Neural cell (in vitro differentiated cells): Measurements from ENCODE around the gene TMEM255B. TPM values are rescaled to one million over a fixed set of nuclear protein-coding genes. Genes with fewer than 3 reads are reported as not detected.
"Not testable (repeated sequence)": the region's sequence is repeated elsewhere in the genome, so short reads cannot be mapped to it uniquely, and the experiment has no call there.

Experiments used
- H2AFZ ChIP-seq: fragments of 200-600, 300-800 bp; sonication (generic), shearing (Covaris generic); 2 replicates; pipeline ENCODE4 v1.6.0; 2014; ENCODE audit warnings: low read depth, mild to moderate bottlenecking, antibody characterized with exemption, low read length, moderate library complexity
- H3F3A ChIP-seq: fragments of 200-600 bp; shearing (Covaris generic); 2 replicates; pipeline ENCODE4 v1.6.1; 2016; ENCODE audit warnings: mild to moderate bottlenecking, moderate library complexity, mixed read lengths, antibody characterized with exemption, low read length; ENCODE audit not compliant: insufficient read depth, poor library complexity, severe bottlenecking
- H3K27ac ChIP-seq: fragments of 200-600, 300-800 bp; sonication (generic), shearing (Covaris generic); 2 replicates; pipeline ENCODE4 v1.5.1; 2014; ENCODE audit warnings: mild to moderate bottlenecking, low read length, moderate library complexity
- H3K27me3 ChIP-seq: fragments of 300-800, 200-600 bp; sonication (generic), shearing (Covaris generic); 2 replicates; pipeline ENCODE4 v1.6.0; 2014; ENCODE audit warnings: mild to moderate bottlenecking, low read depth, low read length, moderate library complexity; ENCODE audit not compliant: insufficient read depth
- H3K36me3 ChIP-seq: fragments of 300-800, 200-600 bp; sonication (generic), shearing (Covaris generic); 2 replicates; pipeline ENCODE4 v1.5.1; 2014; ENCODE audit warnings: mild to moderate bottlenecking, antibody characterized with exemption, low read length, moderate library complexity; ENCODE audit not compliant: insufficient read depth
- H3K4me2 ChIP-seq: fragments of 300-800, 200-600 bp; sonication (generic), shearing (Covaris generic); 2 replicates; pipeline ENCODE4 v1.6.0; 2014; ENCODE audit warnings: mild to moderate bottlenecking, low read length
- H3K4me3 ChIP-seq: fragments of 300-800, 200-600 bp; sonication (generic), shearing (Covaris generic); 2 replicates; pipeline ENCODE4 v1.5.1; 2014; ENCODE audit warnings: mild to moderate bottlenecking, low read length, moderate library complexity
- H3K79me2 ChIP-seq: fragments of 200-600 bp; shearing (Covaris generic); replicated peaks from 2 replicates; pipeline ENCODE4 v1.6.0; 2014; ENCODE audit warnings: mild to moderate bottlenecking, low read length, moderate library complexity; ENCODE audit not compliant: insufficient read depth
- H3K9ac ChIP-seq: fragments of 300-800, 200-600 bp; sonication (generic), shearing (Covaris generic); 2 replicates; pipeline ENCODE4 v1.6.1; 2016; ENCODE audit warnings: mild to moderate bottlenecking, low read length, mixed read lengths
- H3K9me2 ChIP-seq: fragments of 200-600 bp; shearing (Covaris generic); 2 replicates; pipeline ENCODE4 v1.6.1; 2016; ENCODE audit warnings: mild to moderate bottlenecking, low read length, mixed read lengths; ENCODE audit not compliant: insufficient read depth
- H3K9me3 ChIP-seq: fragments of 200-600, 300-800 bp; sonication (generic), shearing (Covaris generic); 2 replicates; pipeline ENCODE4 v1.6.1; 2016; ENCODE audit warnings: mild to moderate bottlenecking, mixed run types, low read length, moderate library complexity, mixed read lengths
- H4K20me1 ChIP-seq: fragments of 200-600 bp; shearing (Covaris generic); 2 replicates; pipeline ENCODE4 v1.6.1; 2016; ENCODE audit warnings: mild to moderate bottlenecking, mixed run types; ENCODE audit not compliant: insufficient read depth
- EP300 ChIP-seq: fragments of 450-650 bp; conservative IDR thresholded peaks from 2 replicates; pipeline ENCODE4 v1.6.1; 2014; ENCODE audit warnings: antibody characterized with exemption, mild to moderate bottlenecking, moderate library complexity; ENCODE audit not compliant: poor library complexity, severe bottlenecking
- EZH2 ChIP-seq: fragments of 200-600, 300-800 bp; shearing (Covaris generic), sonication (generic); IDR thresholded peaks from 2 replicates; pipeline ENCODE4 v1.6.1; 2014; ENCODE audit warnings: antibody characterized with exemption, low read length, borderline replicate concordance, mild to moderate bottlenecking; ENCODE audit not compliant: insufficient read depth, poor library complexity, severe bottlenecking
- MXI1 ChIP-seq: fragments of 450-650 bp; conservative IDR thresholded peaks from 2 replicates; pipeline ENCODE4 v1.6.1; 2014; ENCODE audit warnings: antibody characterized with exemption, mild to moderate bottlenecking; ENCODE audit not compliant: poor library complexity, severe bottlenecking
- POLR2AphosphoS5 ChIP-seq: IDR thresholded peaks from 2 replicates; pipeline ENCODE4 v1.6.1; 2012
- RAD21 ChIP-seq: fragments of 450-650 bp; conservative IDR thresholded peaks from 2 replicates; pipeline ENCODE4 v1.6.1; 2014; ENCODE audit warnings: antibody characterized with exemption, mild to moderate bottlenecking, moderate library complexity
- SMC3 ChIP-seq: fragments of 450-650 bp; conservative IDR thresholded peaks from 2 replicates; pipeline ENCODE4 v1.6.1; 2014; ENCODE audit warnings: antibody characterized with exemption, mild to moderate bottlenecking, moderate library complexity; ENCODE audit not compliant: poor library complexity
- TAF1 ChIP-seq: IDR thresholded peaks from 2 replicates; pipeline ENCODE4 v1.6.1; 2012; ENCODE audit warnings: low read depth
- polyA plus RNA-seq: library from polyadenylated mRNA; depleted of rRNA; stranded (reverse); fragments of >200 nt; gene quantifications from 2 replicates; pipeline ENCODE4 v1.2.3, GENCODE V29; 2014
- TF ChIP-seq, protein P1 (sequence below): IDR thresholded peaks from 2 replicates; pipeline ENCODE4 v1.6.1; 2012; ENCODE audit warnings: borderline replicate concordance
- TF ChIP-seq, protein P2 (sequence below): fragments of 450-650 bp; IDR thresholded peaks from 2 replicates; pipeline ENCODE4 v1.5.1; 2014; ENCODE audit warnings: antibody characterized with exemption, mild to moderate bottlenecking, moderate library complexity; ENCODE audit not compliant: poor library complexity, severe bottlenecking

TMEM255B gene
- polyA plus RNA-seq, 1 donor from 2014 or later = not detected

- not testable (repeated sequence) for H3K27ac ChIP-seq
Observed at GRCh38 chr13:113795362-113795761, 36.3 kb downstream of the TMEM255B start.

GRCh38 chr13:113796211-113796963 lies 37.4 kb downstream of the TMEM255B start:
- no peak overlapping the region for H2AFZ ChIP-seq
- TF ChIP-seq SMC3 (no peak), TAF1 (no peak), EZH2 (no peak), MXI1 (no peak), RAD21 (no peak), EP300 (no peak), POLR2AphosphoS5 (no peak)
- TF ChIP-seq, protein P1, sequence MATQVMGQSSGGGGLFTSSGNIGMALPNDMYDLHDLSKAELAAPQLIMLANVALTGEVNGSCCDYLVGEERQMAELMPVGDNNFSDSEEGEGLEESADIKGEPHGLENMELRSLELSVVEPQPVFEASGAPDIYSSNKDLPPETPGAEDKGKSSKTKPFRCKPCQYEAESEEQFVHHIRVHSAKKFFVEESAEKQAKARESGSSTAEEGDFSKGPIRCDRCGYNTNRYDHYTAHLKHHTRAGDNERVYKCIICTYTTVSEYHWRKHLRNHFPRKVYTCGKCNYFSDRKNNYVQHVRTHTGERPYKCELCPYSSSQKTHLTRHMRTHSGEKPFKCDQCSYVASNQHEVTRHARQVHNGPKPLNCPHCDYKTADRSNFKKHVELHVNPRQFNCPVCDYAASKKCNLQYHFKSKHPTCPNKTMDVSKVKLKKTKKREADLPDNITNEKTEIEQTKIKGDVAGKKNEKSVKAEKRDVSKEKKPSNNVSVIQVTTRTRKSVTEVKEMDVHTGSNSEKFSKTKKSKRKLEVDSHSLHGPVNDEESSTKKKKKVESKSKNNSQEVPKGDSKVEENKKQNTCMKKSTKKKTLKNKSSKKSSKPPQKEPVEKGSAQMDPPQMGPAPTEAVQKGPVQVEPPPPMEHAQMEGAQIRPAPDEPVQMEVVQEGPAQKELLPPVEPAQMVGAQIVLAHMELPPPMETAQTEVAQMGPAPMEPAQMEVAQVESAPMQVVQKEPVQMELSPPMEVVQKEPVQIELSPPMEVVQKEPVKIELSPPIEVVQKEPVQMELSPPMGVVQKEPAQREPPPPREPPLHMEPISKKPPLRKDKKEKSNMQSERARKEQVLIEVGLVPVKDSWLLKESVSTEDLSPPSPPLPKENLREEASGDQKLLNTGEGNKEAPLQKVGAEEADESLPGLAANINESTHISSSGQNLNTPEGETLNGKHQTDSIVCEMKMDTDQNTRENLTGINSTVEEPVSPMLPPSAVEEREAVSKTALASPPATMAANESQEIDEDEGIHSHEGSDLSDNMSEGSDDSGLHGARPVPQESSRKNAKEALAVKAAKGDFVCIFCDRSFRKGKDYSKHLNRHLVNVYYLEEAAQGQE = no peak
- TF ChIP-seq, protein P2, sequence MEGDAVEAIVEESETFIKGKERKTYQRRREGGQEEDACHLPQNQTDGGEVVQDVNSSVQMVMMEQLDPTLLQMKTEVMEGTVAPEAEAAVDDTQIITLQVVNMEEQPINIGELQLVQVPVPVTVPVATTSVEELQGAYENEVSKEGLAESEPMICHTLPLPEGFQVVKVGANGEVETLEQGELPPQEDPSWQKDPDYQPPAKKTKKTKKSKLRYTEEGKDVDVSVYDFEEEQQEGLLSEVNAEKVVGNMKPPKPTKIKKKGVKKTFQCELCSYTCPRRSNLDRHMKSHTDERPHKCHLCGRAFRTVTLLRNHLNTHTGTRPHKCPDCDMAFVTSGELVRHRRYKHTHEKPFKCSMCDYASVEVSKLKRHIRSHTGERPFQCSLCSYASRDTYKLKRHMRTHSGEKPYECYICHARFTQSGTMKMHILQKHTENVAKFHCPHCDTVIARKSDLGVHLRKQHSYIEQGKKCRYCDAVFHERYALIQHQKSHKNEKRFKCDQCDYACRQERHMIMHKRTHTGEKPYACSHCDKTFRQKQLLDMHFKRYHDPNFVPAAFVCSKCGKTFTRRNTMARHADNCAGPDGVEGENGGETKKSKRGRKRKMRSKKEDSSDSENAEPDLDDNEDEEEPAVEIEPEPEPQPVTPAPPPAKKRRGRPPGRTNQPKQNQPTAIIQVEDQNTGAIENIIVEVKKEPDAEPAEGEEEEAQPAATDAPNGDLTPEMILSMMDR = no peak

More at GRCh38 chr13:113795362-113795761, 36.3 kb downstream of the TMEM255B start:
- H3K27me3 ChIP-seq, H3K9me2 ChIP-seq, H3K9ac ChIP-seq, H3K79me2 ChIP-seq, H3K4me3 ChIP-seq, H3F3A ChIP-seq, H4K20me1 ChIP-seq, H3K36me3 ChIP-seq, H2AFZ ChIP-seq, H3K9me3 ChIP-seq, H3K4me2 ChIP-seq: not testable (repeated sequence)

More at GRCh38 chr13:113796211-113796963, 37.4 kb downstream of the TMEM255B start:
- Histone ChIP-seq H3K27ac (no peak overlapping the region), H3K36me3 (no peaks in the 10 kb centered on the region), H3K9me3 (no peaks in the 10 kb centered on the region), H3K9me2 (no peaks in the 10 kb centered on the region), H3K79me2 (no peaks in the 10 kb centered on the region), H3F3A (no peaks in the 10 kb centered on the region), H3K9ac (no peak overlapping the region), H3K4me3 (no peak overlapping the region), H3K4me2 (no peak overlapping the region), H3K27me3 (no peaks in the 10 kb centered on the region), H4K20me1 (no peaks in the 10 kb centered on the region)
